ENCODE measurements around the gene SSX1.
"Not testable (repeated sequence)": the region's sequence is repeated elsewhere in the genome, so short reads cannot be mapped to it uniquely, and the experiment has no call there.

Gene SSX1, protein sequence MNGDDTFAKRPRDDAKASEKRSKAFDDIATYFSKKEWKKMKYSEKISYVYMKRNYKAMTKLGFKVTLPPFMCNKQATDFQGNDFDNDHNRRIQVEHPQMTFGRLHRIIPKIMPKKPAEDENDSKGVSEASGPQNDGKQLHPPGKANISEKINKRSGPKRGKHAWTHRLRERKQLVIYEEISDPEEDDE

GRCh38 chrX:48255062-48255796, at the start of gene SSX1:
Gene SSX1, plus strand, starts transcription at chrX:48255392. Its CDS starts 1,850 bp downstream, at chrX:48257242.
- not testable (repeated sequence) for DNase-seq

- not testable (repeated sequence) for DNase-seq
Measured at GRCh38 chrX:48214341-48214740, 40.9 kb upstream of the SSX1 start.

DNA sequence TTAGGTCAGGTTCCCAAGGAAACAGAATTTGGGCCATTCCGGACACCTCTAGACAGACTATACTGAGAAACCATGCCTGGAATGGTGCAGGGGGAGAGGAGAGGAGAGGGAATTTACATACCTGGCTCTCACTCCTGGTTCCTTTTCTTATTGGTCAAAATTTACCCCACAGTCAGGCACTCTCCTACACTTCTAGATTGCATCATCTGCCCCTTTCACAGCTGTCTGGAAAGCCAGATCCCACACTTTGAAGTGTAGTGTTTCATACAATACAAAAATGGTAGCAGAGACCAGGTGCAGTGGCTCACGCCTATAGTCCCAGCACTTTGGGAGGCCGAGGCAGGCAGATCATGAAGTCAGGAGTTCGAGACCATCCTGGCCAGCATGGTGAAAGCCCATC, 31.0 kb upstream of the SSX1 start:
- DNase-seq = peak in 1 of 2 experiments; percentile 15

DNA sequence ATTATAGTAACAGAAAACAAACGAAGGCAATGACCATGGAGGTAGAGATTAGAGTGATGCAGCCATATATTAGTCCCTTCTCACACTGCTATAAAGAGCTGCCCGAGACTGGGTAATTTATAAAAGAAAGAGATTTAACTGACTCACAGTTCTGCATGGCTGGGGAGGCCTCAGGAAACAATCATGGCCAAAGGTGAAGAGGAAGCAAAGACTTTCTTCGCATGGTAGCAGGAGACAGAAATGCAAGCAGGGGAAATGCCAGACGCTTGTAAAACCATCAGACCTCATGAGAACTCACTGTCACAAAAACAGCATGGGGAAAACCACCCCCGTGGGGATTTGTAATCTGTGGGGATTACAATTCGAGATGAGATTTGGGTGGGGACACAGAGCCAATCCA, 2.2 kb upstream of the SSX1 start:
- DNase-seq = not testable (repeated sequence)

DNA sequence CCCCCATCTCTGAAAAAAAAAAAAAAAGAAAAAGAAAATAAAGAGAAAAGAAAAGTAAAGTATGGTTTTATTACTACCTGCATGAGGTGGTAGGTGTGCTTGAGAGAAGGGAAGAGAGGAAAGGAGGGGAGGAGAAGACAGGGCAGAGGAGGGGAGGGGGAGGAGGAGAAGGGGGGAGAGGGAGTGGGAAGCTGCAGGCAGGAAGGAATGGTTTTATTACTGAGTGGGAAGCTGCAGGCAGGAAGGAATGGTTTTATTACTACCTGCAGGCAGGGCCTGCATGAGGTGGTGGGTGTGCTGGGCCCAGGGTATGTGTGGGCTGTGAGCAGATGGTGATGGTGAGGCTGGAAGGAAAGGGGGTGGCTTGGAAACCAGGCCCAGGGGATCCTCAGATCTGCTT, 19.2 kb downstream of the SSX1 start:
- not testable (repeated sequence) for DNase-seq

DNA sequence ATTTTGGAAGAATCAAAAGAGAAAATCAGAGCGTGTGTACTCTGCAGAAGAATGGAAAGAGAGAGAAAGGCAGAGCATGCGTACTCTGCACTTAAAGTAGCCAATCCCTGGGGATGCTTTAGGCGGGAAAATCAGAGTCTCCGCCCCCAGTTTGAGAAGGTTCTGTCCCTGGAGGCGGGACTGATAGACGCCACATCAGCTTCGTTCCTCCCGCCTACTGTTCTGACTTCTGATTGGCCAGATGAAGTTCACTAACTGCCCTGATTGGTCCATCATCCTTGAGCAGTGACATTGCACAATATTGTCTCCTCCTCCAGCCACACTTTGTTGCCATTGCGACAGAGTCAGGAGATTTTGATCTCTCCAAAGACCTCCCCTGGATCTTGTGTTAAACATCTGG, 23.8 kb downstream of the SSX1 start:
- no peak for DNase-seq

DNA sequence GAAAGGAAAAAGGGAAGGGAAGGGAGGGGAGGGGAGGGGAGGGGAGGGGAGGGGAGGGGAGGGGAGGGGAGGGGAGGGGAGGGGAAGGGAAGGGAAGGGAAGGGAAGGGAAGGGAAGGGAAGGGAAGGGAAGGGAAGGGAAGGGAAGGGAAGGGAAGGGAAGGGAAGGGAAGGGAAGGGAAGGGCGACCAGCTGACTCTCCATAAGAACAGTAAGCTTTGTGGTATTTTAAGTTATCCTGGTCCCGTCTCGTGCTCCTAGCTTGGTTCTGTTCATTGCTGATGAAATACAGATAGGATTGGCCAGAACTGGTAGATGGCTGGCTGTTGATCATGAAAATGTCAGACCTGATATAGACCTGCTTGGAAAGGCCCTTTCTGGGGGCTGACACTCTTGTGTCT, 25.5 kb downstream of the SSX1 start:
- DNase-seq = not testable (repeated sequence)

DNA sequence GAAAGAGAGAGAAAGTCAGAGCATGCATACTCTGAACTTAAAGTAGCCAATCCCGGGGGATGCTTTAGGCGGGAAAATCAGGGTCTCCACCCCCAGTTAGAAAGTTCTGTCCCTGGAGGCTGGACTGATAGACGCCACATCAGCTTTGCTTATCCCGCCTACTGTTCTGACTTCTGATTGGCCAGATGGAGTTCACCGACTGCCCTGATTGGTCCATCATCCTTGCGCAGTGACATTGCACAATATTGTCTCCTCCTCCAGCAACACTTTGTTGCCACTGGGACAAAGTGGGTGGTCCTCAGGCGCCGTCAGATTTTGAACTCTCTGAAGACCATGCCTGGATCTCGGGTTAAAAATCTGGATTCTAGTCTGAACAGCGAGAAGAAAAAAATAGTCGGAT, 51.0 kb downstream of the SSX1 start:
- no peak for DNase-seq

- not testable (repeated sequence) for DNase-seq
Measured at GRCh38 chrX:48313996-48314395, 58.8 kb downstream of the SSX1 start.
